Peyer's patch (tissue), 4 donors: ENCODE data around the gene USF2. TPM values are rescaled to one million over a fixed set of nuclear protein-coding genes. Genes with fewer than 3 reads are reported as not detected.
"Not testable (repeated sequence)": the region's sequence is repeated elsewhere in the genome, so short reads cannot be mapped to it uniquely, and the experiment has no call there.

Experiments used
- DNase-seq, 3 donors: peaks; one replicate each; pipeline ENCODE4 v3.0.0-alpha.2; 2017 to 2019
- H3K27ac ChIP-seq, 4 donors: fragments of 200-600 bp; sonication (generic); one replicate each; pipeline ENCODE4 v1.5.1; 2016 to 2019
- H3K27me3 ChIP-seq, 2 donors: fragments of 200-600 bp; sonication (generic); one replicate each; pipeline ENCODE4 v1.5.1; 2019
- H3K36me3 ChIP-seq, 3 donors: fragments of 200-600 bp; sonication (generic); one replicate each; pipeline ENCODE4 v1.5.1; 2016 to 2019
- H3K4me1 ChIP-seq, 4 donors: fragments of 200-600 bp; sonication (generic); one replicate each; pipeline ENCODE4 v1.5.1; 2016 to 2019
- H3K4me3 ChIP-seq, 4 donors: fragments of 200-600 bp; sonication (generic); 1 replicate in 3 of 4; 2 replicates in 1 of 4; pipeline ENCODE4 v1.5.1; 2016 to 2019; ENCODE audit warnings: mild to moderate bottlenecking in 1 of 4
- H3K9me3 ChIP-seq, 4 donors: fragments of 200-600 bp; sonication (generic); one replicate each; pipeline ENCODE4 v1.5.1; 2016 to 2019; ENCODE audit warnings: mild to moderate bottlenecking in 1 of 4
- CTCF ChIP-seq, 6 experiments: fragments of 450-650 bp in 4 of 6; fragments of 200-600 bp in 2 of 6; sonication (generic) in 1 of 6; IDR thresholded peaks; one replicate each; pipeline ENCODE4 v1.5.1; 2017 to 2019; ENCODE audit warnings: antibody characterized with exemption in 6 of 6, mild to moderate bottlenecking in 3 of 6, moderate library complexity in 1 of 6
- POLR2A ChIP-seq, 2 donors: fragments of 450-650 bp; IDR thresholded peaks; one replicate each; pipeline ENCODE4 v1.5.1; 2017; ENCODE audit warnings: antibody characterized with exemption in 2 of 2, mild to moderate bottlenecking in 2 of 2, moderate library complexity in 2 of 2
- total RNA-seq, 4 donors: library from RNA; depleted of rRNA; stranded (reverse); fragments of >200 nt; gene quantifications; one replicate each; pipeline ENCODE4 v1.1.0, GENCODE V29; 2016

USF2 gene
- 100 to 1,000 TPM; 112 to 201 (median 142) TPM for total RNA-seq

GRCh38 chr19:35268536-35269437, at the start of gene USF2:
USF2 (plus strand) TSS chr19:35268962; CDS start chr19:35269102, 140 bp downstream.
- DNase-seq = peak; percentile 82 to 91 (median 82)
- peaks cover 0 to 44% (median 0%) of the 10 kb centered on the region in 3 donors for H3K36me3 ChIP-seq
- peak in 1 of 2 donors; percentile 10 for TF ChIP-seq POLR2A (IDR thresholded peaks at IDR 0.05)
- TF ChIP-seq CTCF (IDR thresholded peaks at IDR 0.05) = no peak

GRCh38 chr19:35219008-35219407, 49.8 kb upstream of the USF2 start:
- no peaks in the 10 kb centered on the region for H3K36me3 ChIP-seq
- TF ChIP-seq CTCF (IDR thresholded peaks at IDR 0.05) (no peak), POLR2A (IDR thresholded peaks at IDR 0.05) (no peak)
- no peak overlapping the region for H3K27ac ChIP-seq
- H3K4me1 ChIP-seq = peaks cover 0 to 9% (median 4%) of the 10 kb centered on the region in 4 donors
- no peak overlapping the region for H3K4me3 ChIP-seq
- no peak for DNase-seq
- H3K9me3 ChIP-seq = no peaks in the 10 kb centered on the region
- H3K27me3 ChIP-seq = no peaks in the 10 kb centered on the region

More at GRCh38 chr19:35268536-35269437, at the start of gene USF2:
- no peaks in the 10 kb centered on the region for H3K27me3 ChIP-seq
- peak within 1 kb of the TSS; percentile 89 to 98 (median 94) for H3K27ac ChIP-seq
- H3K9me3 ChIP-seq = no peaks in the 10 kb centered on the region
- H3K4me3 ChIP-seq = peak within 1 kb of the TSS; percentile 84 to 85 (median 84)
- peaks cover 0 to 37% (median 20%) of the 10 kb centered on the region in 4 donors for H3K4me1 ChIP-seq

GRCh38 chr19:35220315-35220921, 48.3 kb upstream of the USF2 start:
- Histone ChIP-seq H3K4me3 (no peak overlapping the region), H3K9me3 (no peaks in the 10 kb centered on the region), H3K27ac (no peak overlapping the region), H3K4me1 (no peaks in the 10 kb centered on the region), H3K27me3 (no peaks in the 10 kb centered on the region), H3K36me3 (no peaks in the 10 kb centered on the region)
- peak in 1 of 3 donors; percentile 17 for DNase-seq
- TF ChIP-seq POLR2A (IDR thresholded peaks at IDR 0.05) (no peak), CTCF (IDR thresholded peaks at IDR 0.05) (no peak)

GRCh38 chr19:35220973-35221590, 47.7 kb upstream of the USF2 start:
- not testable (repeated sequence) for H3K27me3 ChIP-seq, H3K4me1 ChIP-seq, H3K4me3 ChIP-seq, H3K36me3 ChIP-seq, H3K9me3 ChIP-seq, H3K27ac ChIP-seq
- DNase-seq = peak in 1 of 3 donors; percentile 11

- no peak overlapping the region for H3K27ac ChIP-seq
- H3K9me3 ChIP-seq = no peaks in the 10 kb centered on the region
- TF ChIP-seq CTCF (IDR thresholded peaks at IDR 0.05) (no peak), POLR2A (IDR thresholded peaks at IDR 0.05) (no peak)
- H3K4me3 ChIP-seq = no peak overlapping the region
- no peaks in the 10 kb centered on the region for H3K4me1 ChIP-seq
- H3K36me3 ChIP-seq = no peaks in the 10 kb centered on the region
- peak in 1 of 3 donors; percentile 39 for DNase-seq
- no peaks in the 10 kb centered on the region for H3K27me3 ChIP-seq
Observed at GRCh38 chr19:35222373-35223015, 46.3 kb upstream of the USF2 start.
